WERI-Rb-1 (cell line): ENCODE data around the gene ELF4.

Source experiments
- DNase-seq: peaks from one replicate; pipeline ENCODE4 v3.0.0-alpha.2; 2020
- H3K27ac ChIP-seq: fragments of 250-450 bp; sonication (Bioruptor Pico); 2 replicates; pipeline ENCODE4 v1.5.1; 2020; ENCODE audit warnings: mild to moderate bottlenecking, moderate library complexity
- H3K27me3 ChIP-seq: fragments of 250-450 bp; sonication (Bioruptor Pico); 2 replicates; pipeline ENCODE4 v1.5.1; 2021; ENCODE audit warnings: mild to moderate bottlenecking, low read depth, moderate library complexity; ENCODE audit not compliant: insufficient read depth, severe bottlenecking
- H3K36me3 ChIP-seq: fragments of 250-450 bp; sonication (Bioruptor Pico); 2 replicates; pipeline ENCODE4 v1.5.1; 2020; ENCODE audit warnings: mild to moderate bottlenecking, moderate library complexity
- H3K4me3 ChIP-seq: 2 replicates; pipeline ENCODE4 v1.5.1; 2011; ENCODE audit warnings: low read depth, mild to moderate bottlenecking, control low read depth, low read length
- H3K9me3 ChIP-seq: fragments of 250-450 bp; sonication (Bioruptor Pico); 2 replicates; pipeline ENCODE4 v1.5.1; 2021; ENCODE audit warnings: mild to moderate bottlenecking, moderate library complexity; ENCODE audit not compliant: severe bottlenecking
- TF ChIP-seq, protein P1 (sequence below): IDR thresholded peaks from 2 replicates; pipeline ENCODE4 v1.5.1; 2011; ENCODE audit warnings: low read depth, mild to moderate bottlenecking, control low read depth, inconsistent platforms, low read length

The ELF4 gene

DNA sequence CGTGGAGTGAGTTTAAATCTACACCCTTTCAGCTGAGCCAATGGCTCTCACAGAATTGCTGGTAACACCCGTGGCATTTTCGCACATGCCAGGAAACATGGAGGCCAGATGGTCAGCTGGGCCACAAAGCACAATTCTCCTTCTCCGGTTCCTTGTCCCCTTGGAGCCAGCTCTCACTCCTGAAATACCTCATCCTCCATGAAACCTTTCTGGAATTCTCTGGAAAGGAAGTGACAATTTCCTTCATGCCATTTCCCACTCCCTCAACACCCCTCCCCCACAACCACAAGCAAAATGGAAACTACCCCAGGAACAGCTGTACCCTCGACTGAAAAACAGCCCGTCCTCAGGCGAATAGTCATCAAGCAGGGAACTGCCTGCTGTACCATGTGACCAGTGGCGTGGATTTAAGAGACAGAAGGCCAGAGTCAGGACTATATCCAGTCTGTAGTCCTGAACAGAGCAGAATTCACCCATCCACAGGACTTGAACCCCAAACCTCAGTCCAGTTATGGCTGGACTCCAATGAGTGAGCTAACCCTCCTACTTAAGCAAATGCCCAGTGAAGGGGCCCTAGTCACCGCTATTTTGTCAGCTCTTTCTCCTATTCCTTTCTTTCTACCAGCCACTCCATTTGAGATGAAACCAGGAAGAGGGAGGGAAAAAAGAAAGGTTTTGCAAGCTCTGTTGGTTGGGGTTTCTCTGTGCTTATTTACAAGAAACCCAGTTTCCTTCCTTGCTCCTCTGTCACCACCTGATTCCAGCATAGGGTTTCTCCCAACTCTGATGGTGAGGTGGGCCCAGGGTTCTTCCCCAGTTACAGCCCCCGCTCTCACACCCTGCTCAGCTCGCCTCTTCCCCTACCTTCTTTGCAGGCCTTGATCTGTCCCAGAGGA, 24.5 kb downstream of the ELF4 start:
- TF ChIP-seq, protein P1, sequence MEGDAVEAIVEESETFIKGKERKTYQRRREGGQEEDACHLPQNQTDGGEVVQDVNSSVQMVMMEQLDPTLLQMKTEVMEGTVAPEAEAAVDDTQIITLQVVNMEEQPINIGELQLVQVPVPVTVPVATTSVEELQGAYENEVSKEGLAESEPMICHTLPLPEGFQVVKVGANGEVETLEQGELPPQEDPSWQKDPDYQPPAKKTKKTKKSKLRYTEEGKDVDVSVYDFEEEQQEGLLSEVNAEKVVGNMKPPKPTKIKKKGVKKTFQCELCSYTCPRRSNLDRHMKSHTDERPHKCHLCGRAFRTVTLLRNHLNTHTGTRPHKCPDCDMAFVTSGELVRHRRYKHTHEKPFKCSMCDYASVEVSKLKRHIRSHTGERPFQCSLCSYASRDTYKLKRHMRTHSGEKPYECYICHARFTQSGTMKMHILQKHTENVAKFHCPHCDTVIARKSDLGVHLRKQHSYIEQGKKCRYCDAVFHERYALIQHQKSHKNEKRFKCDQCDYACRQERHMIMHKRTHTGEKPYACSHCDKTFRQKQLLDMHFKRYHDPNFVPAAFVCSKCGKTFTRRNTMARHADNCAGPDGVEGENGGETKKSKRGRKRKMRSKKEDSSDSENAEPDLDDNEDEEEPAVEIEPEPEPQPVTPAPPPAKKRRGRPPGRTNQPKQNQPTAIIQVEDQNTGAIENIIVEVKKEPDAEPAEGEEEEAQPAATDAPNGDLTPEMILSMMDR = no peak
- no peak overlapping the region for H3K4me3 ChIP-seq
- H3K27ac ChIP-seq = peak overlapping the region; percentile 32; the same call in 1 of the 2 replicates
- peaks cover 4% of the 10 kb centered on the region for H3K27me3 ChIP-seq
- no peaks in the 10 kb centered on the region for H3K9me3 ChIP-seq
- H3K36me3 ChIP-seq = peaks cover 3% of the 10 kb centered on the region
- no peak for DNase-seq

- Histone ChIP-seq H3K27ac (no peak overlapping the region), H3K27me3 (peaks cover 4% of the 10 kb centered on the region), H3K36me3 (peaks cover 3% of the 10 kb centered on the region), H3K9me3 (no peaks in the 10 kb centered on the region), H3K4me3 (no peak overlapping the region)
- DNase-seq = no peak
- TF ChIP-seq, protein P1 = no peak
Observed at GRCh38 chrX:130084631-130085237, 25.6 kb downstream of the ELF4 start.

- Histone ChIP-seq H3K4me3 (no peak overlapping the region), H3K36me3 (peaks cover 7% of the 10 kb centered on the region), H3K27ac (no peak overlapping the region), H3K9me3 (no peaks in the 10 kb centered on the region), H3K27me3 (peaks cover 11% of the 10 kb centered on the region)
- TF ChIP-seq, protein P1 = no peak
- no peak for DNase-seq
Observed at GRCh38 chrX:130083656-130084382, 26.5 kb downstream of the ELF4 start.

DNA sequence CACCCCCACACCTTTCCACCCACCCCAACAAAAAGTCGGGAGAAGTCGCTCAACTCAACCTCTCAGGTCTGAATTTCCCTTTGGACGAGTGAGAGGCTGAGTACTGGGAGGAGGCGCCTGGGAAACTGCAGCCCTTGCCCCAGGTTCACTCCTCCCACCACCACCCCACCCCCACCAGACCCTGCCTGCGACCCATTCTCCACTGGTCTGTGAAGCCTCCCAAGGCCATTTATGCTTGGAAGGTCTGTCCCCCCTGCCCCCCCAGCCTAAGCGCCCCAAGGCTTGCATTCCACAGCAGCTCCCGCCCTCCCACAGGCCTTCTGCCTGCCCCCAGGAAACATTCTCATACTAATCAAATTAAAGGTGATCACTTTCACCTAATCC, 27.2 kb downstream of the ELF4 start:
- no peak overlapping the region for H3K27ac ChIP-seq
- H3K9me3 ChIP-seq = no peaks in the 10 kb centered on the region
- DNase-seq = no peak
- H3K27me3 ChIP-seq = peaks cover 11% of the 10 kb centered on the region
- H3K4me3 ChIP-seq = no peak overlapping the region
- H3K36me3 ChIP-seq = peaks cover 7% of the 10 kb centered on the region
- TF ChIP-seq, protein P1 = no peak

- Histone ChIP-seq H3K27ac (peak overlapping the region; percentile 42; the same call in 1 of the 2 replicates), H3K27me3 (peaks cover 11% of the 10 kb centered on the region), H3K4me3 (no peak overlapping the region), H3K36me3 (peaks cover 7% of the 10 kb centered on the region), H3K9me3 (no peaks in the 10 kb centered on the region)
- no peak for DNase-seq
- TF ChIP-seq, protein P1 = no peak
Observed at GRCh38 chrX:130082244-130083106, 27.8 kb downstream of the ELF4 start.
